ENCODE measurements around the gene INPP5K.
"Not testable (repeated sequence)": the region's sequence is repeated elsewhere in the genome, so short reads cannot be mapped to it uniquely, and the experiment has no call there.

Gene INPP5K

DNA sequence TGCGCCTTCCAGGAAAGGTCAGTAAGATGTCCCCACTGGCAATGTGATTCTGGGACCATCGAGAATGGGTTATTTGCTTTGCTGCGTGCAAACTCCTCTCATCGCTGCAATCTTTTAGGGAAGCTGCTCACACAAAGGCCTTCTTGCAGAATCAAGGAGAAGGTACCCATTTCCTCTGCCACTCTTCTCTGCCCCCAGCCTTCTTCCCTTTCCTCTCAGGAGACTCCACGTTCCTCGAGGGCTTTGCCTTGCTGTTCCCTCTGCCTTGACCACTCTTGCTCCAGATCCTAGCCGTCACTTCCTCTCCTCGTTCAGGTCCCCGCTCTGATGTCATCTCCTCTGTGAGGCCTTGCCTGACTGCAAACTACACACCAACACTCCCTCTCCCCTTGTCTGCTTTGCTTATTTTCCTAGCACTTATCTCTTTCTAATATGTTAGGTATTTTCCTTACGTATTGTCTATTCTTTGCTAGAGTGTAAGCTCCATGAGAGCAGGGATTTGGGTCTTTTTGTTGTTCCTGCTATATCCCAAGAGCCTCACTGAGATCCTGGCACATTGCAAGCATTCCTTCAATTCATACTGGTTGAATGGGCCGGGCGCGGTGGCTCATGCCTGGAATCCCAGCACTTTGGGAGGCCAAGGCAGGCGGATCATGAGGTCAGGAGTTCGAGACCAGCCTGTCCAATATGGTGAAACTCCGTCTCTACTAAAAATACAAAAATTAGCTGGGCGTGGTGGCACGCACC is 55.0 kb downstream of the INPP5K start:
- DNase-seq: no peak

DNA sequence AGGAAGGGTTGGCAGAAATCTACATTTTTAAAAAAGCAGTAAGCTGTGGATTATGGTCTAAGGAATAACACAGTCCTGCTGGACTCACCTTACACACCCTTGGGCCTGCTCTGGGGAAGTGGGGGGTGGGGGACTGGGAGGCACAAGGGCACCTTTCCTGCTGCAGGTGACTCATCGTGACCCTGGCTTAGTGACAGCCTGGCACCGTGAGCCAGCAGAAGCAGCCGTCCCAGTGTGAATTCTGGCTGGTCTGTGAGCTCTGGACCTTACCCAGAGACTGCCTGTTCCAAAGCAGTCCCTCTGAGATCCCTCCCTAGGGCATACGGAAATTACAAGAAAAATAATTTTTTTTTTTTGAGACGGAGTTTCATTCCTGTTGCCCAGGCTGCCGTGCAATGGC is 56.2 kb downstream of the INPP5K start:
- no peak for DNase-seq

DNA sequence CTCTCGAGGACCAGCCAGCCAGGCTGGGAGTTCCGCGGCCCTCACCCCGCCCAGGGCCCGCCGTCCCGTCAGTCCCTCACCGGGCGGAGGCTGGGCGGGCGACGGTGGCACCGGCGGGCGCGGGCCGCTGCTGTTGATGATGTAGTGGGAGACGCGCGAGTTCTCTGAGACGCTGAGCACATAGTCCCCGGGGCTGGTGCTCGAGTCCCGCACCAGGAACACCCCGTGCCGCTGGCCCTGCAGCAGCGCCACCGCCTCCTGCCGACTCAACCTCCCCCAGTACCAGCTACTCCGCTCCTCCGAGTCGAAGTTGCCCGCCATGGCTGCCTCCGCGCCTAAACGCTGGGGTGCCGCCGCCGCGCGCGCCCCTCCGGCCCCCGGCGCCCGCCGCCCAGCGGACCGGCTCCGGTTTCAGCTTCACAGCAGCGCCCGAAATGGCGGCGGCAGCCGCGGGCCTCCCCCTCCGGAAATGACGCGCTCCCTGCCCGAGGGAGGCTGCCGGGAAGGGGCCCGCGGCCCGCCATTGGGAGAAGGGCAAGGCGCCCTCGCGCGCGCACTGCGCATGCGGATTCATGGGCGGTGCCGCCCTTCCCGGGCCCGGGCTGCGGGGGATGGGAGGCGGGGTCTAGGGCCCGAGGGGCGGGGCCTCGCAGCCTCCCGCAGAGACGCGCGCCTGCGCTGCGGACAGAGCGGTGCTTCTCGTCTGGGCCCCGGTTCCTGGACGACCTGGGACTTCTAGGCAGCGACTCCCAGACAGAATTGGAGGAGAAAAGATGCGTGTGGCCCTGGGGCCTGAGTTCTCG is 60.4 kb downstream of the INPP5K start, which contains the start of gene CRK:
Gene CRK, minus strand, starts transcription at position 436 of the 803 bp plus-strand sequence. Its CDS starts 115 bp downstream, at position 321.
- peak; percentile 98 for DNase-seq

DNA sequence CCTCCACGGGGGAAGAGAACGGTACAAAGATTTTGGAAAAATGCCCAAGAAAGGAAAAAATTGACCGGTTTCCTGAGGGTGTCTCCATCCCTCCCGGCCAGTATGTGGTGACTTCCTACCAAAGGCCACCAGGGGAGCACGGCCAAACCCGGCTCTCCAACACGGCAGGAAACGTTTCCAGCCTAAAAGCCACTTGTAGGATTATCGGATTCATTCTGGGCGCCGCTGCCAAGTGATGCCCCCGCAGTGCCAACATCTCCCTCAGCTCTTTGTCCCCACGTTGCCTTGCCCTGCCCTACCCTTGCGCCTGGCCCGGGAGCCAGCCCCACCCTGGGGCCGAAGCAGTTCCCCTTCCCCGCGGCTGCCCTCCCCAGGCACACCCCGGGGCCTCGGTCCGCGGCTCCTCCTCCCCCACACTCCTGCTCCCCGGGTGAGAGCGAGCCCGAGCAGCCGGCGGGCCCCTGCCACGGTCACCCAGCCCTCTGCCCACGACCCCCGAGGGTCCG is 61.1 kb downstream of the INPP5K start:
- DNase-seq: peak; percentile 25

DNA sequence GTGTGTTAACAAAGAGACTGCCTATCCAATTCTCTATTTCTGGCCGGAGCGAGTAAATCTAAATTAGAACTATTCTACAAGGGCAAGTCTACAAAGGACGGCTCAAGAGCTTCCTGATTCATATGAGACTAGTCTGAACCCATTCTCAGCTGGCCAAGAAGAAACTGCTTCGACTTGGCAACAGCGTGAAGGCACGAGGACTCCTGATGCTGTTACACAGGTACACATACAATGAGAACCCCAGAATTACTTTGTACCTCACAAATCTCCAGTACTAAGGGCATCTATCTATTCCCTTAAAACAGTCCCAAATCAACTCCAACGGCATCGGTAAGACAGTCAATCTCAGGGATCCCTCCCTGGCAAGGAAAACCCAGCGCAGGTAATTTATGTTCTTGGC is 61.9 kb downstream of the INPP5K start:
- DNase-seq: no peak

DNA sequence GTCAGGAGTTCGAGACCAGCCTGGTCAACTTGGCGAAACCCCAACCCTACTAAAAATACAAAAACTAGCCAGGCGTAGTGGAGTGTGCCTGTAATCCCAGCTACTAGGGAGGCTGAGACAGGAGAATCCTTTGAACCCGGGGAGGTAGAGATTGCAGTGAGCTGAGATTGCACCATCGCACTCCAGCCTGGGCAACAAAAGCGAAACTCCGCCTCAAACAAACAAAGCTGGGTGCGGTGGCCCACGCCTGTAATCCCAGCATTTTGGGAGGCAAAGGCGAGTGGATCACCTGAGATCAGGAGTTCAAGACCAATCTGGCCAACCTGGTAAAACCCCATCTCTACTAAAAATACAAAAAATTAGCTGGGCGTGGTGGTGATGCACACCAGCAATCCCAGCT is 62.7 kb downstream of the INPP5K start:
- DNase-seq: not testable (repeated sequence)

DNA sequence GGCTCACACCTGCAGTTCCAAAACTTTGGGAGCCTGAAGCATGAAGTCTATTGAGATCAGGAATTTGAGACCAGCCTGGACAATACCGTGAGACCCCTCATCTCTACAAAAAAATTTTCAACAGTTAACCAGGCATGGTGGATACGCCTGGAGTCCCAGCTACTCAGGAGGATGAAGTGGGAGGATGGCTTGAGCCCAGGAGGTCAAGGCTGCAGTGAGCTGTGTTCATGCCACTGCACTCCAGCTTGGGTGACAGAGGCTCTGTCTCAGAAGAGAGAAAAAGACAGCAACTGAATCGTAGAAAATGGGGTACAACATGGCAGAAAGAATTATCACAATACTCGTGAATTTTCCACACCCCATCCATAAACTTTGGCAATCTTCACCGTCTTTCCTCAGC is 63.6 kb downstream of the INPP5K start:
- no peak for DNase-seq

DNA sequence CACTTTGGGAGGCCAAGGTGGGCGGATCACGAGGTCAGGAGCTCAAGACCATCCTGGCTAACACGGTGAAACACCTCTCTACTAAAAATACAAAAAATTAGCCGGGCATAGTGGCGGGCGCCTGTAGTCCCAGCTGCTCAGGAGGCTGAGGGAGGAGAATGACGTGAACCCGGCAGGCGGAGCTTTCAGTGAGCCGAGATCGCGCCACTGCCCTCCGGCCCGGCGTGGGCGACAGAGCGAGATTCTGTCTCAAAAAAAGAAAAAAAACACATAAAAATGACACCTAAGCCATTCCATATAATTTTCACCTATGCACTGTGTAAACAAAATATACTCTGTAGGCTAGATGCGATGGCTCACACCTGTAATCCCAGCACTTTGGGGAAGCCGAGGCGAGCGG is 66.2 kb downstream of the INPP5K start:
- not testable (repeated sequence) for DNase-seq

DNA sequence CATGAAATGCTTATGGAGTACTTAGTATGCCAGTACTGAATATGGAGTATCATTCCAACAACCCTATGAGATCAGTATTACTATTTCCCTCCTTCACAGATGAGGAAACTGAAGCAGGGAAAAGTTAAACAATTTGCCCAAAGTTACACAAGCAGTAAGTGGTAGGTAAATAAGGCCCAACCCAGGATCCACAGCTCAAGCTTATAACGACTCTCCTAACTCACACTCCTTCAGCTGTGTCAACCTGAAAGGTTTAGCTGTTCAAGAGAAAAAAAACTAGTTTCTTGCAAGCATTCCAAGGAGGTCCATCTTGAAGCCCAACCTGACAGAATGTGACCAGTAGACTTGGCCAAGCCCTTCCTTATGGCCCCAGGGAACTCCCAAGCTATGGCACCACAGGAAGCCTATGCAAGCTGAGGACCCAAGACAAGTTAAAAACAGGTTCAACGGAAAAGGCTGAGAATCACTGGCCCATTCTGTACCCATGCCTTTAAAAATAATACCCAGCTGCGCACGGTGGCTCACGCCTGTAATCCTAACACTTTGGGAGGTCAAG is 66.9 kb downstream of the INPP5K start:
- no peak for DNase-seq

DNA sequence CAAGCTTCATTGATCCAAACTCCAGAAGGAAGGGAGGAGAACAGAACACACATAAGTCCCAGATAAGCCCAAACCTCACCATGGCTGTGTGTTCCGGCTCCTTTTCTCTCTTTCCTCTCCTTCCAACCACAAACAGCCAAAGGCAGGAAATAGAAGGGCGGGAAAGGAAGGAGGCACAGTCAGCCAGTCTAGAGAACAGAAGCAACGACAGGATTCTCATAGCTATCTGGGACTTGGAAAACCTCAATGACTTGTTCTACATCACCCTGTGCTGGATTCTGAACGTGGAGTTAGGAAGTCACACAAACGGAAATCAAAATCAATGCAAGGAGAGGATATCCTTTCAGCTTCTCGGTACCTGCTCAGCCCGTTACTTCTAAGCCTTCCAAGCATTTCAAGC is 69.4 kb downstream of the INPP5K start:
- no peak for DNase-seq

DNA sequence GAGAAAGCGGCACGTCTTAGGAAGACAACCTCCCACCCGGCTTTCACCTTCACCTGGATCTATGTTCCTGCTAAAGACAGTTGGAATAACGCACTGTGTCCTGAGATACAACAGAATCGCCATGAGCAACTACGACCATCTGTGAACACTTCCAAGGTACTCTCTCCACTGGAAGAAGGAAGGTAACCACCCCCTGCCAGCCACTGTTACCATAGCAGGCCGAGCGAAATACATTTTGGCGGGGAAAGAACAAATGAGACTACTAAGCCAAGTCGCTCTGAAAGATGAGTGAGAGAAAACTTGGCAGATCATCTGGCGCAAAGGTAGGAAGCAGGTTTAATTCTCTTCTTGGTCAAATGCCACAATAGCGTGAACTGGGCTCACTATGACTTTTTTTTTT is 70.2 kb downstream of the INPP5K start:
- no peak for DNase-seq

DNA sequence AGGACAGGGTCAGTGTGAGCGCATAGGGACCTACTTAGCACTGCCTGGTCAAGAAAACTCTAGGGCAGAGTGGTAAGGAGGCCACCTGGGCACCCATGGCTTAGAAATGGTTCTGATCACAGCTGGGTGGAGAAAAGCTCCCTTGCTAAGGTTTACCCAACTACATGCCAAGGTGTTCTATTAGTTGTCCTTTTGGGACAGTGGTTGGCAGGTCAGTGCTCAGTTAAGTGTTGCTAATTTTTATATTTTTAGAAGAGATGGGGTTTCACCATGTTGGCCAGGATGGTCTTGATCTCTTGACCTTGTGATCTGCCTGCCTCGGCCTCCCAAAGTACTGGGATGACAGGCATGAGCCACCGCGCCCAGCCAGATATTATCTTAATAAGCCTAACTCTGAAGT is 70.7 kb downstream of the INPP5K start:
- DNase-seq: not testable (repeated sequence)

Measured in activated naive CD4-positive, alpha-beta T cell treated with anti-CD3 and anti-CD28 coated beads, Interleukin-2, amount 50 U/mL, for 16 hours (primary cell).